ENCODE measurements around the gene MGAT4C.
A peak's percentile ranks its signal among the peaks of the same experiment; 100 is the strongest.
"Not testable (repeated sequence)": the region's sequence is repeated elsewhere in the genome, so short reads cannot be mapped to it uniquely, and the experiment has no call there.

MGAT4C gene

DNA sequence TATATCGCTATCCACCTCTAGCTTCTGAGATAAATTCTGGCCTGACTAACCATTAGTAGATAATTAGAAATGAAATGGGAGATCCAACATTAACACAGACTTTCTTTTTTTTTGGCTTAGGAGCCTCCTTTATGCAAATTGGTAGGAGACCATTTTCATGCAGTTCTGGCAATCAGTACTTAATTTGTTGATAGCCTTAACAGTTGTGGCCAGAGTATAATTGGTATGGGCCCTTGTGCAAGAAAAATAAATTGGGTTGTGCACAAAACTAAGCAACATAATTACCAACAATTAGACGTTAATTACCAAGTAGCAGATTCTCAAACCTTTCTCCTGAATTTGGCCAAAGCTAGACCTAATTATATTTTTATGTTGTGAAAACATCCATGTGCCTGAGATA is 111.0 kb downstream of the MGAT4C start:
- H3K4me3 ChIP-seq (replicated peaks; ENCODE audit: low read depth, low read length) = no peak overlapping the region
- no peak for TF ChIP-seq CTCF (IDR thresholded peaks at IDR 0.05; ENCODE audit: low read length, missing control alignments)

GRCh38 chr12:86143162-86143561 is 113.0 kb downstream of the MGAT4C start:
- H3K4me3 ChIP-seq (replicated peaks; ENCODE audit: low read depth, low read length) = no peak overlapping the region
- no peak for DNase-seq (ENCODE audit: low read depth)
- TF ChIP-seq CTCF (IDR thresholded peaks at IDR 0.05; ENCODE audit: low read length, missing control alignments) = no peak

More for the DNA sequence above, 111.0 kb downstream of the MGAT4C start:
- DNase-seq (ENCODE audit: low read depth) = no peak

GRCh38 chr12:86139671-86140070 is 116.5 kb downstream of the MGAT4C start:
- DNase-seq (ENCODE audit: low read depth) = no peak
- TF ChIP-seq CTCF (IDR thresholded peaks at IDR 0.05; ENCODE audit: low read length, missing control alignments) = no peak
- H3K4me3 ChIP-seq (replicated peaks; ENCODE audit: low read depth, low read length) = no peak overlapping the region

DNA sequence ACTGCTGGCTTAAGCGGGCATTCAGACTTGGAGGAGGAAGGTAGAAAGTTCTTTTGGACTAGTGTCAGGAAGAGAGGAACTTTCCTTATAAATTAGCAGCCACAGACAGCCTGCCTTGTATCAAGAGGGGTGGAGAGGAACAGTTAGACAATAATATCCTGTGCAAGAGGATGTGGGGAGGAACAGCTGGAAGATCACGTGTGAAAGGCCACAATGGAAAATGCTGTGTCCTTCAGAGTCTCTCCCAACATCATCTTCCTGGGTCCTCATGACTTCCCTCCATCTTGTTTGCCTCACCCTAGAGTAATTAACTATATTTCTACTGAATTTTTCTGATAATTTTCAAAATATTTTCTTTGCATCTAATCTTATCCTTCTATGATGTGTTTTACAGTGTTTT is 117.4 kb downstream of the MGAT4C start:
- no peak for TF ChIP-seq CTCF (IDR thresholded peaks at IDR 0.05; ENCODE audit: low read length, missing control alignments)
- peak; percentile 14 for DNase-seq (ENCODE audit: low read depth)

GRCh38 chr12:86137936-86138335 is 118.3 kb downstream of the MGAT4C start:
- DNase-seq (ENCODE audit: low read depth) = peak; percentile 82
- TF ChIP-seq CTCF (IDR thresholded peaks at IDR 0.05; ENCODE audit: low read length, missing control alignments) = no peak
- no peak overlapping the region for H3K4me3 ChIP-seq (replicated peaks; ENCODE audit: low read depth, low read length)

More for the DNA sequence above, 117.4 kb downstream of the MGAT4C start:
- H3K4me3 ChIP-seq (replicated peaks; ENCODE audit: low read depth, low read length) = no peak overlapping the region

- DNase-seq (ENCODE audit: low read depth) = peak; percentile 14
- H3K4me3 ChIP-seq (replicated peaks; ENCODE audit: low read depth, low read length) = no peak overlapping the region
- TF ChIP-seq CTCF (IDR thresholded peaks at IDR 0.05; ENCODE audit: low read length, missing control alignments) = no peak
These were observed 121.6 kb downstream of the MGAT4C start for GRCh38 chr12:86134561-86134960.

GRCh38 chr12:86126900-86127299 is 129.3 kb downstream of the MGAT4C start:
- DNase-seq (ENCODE audit: low read depth); H3K4me3 ChIP-seq (replicated peaks; ENCODE audit: low read depth, low read length): not testable (repeated sequence)

Measured in fibroblast of pulmonary artery (primary cell).